ENCODE results near the gene TTC38.

The TTC38 gene

DNA sequence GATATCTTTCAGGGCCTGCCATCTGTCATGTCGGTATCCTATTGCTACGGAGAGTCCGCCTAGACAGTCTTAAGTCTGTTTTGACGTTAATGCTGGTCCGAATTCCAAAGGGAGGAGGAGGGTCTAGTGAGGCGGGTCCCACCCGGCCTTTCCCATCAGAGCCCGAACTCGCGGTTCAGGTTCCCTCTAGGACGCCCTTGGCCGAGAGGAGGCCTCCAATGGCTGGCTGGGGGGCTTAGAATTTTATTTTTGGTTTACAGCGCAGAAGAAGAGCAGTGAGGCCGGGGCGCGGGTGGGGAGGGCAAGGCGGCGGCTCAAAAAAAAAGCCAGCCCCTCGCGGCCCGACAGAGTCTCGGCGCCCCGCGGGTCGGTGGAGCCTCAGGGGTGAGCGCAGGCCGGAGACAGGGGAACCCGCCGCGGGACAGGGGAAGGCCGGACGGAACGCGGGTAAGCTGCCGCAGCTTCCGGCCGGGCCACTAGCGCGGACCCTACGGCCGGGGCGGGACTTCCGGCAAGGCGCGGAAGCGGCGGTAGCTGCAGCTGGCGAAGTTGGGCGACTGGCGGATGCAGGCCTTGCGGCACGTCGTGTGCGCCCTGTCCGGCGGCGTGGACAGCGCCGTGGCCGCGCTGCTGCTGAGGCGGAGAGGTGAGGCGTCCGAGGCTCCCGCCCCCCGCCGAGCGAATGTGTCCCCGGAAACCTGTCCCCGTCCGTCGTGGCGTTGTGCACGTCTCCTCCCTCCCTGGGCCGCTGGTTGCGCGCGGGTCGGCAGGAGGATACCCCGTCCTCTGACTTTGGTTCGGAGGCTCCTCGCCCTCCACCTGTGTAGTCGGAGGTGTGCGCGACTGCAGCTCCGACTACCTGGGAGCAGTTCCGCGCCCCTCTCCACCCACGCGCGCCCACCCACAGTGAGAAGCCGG lies 67.7 kb downstream of the TTC38 start, which contains the start of gene TRMU:
Gene TRMU (plus strand): TSS at position 514 of the 918 bp plus-strand sequence. CDS start 51 bp downstream, at position 565.
- peak; percentile 65 for DNase-seq

- DNase-seq: peak; percentile 10
These were observed 68.6 kb downstream of the TTC38 start for GRCh38 chr22:46336119-46337078.

- no peak for DNase-seq
These were observed 70.1 kb downstream of the TTC38 start for GRCh38 chr22:46337870-46338269.

GRCh38 chr22:46338636-46339035 lies 70.8 kb downstream of the TTC38 start:
- no peak for DNase-seq

- no peak for DNase-seq
These were observed 72.1 kb downstream of the TTC38 start for GRCh38 chr22:46339956-46340355.

GRCh38 chr22:46340676-46341075 lies 72.9 kb downstream of the TTC38 start:
- DNase-seq: no peak

Data from activated CD4-positive, alpha-beta T cell treated with anti-CD3 and anti-CD28 coated beads, Interleukin-2, amount 50 U/mL, for 1 hour (primary cell).